ENCODE results near the gene MAGEA8.

DNA sequence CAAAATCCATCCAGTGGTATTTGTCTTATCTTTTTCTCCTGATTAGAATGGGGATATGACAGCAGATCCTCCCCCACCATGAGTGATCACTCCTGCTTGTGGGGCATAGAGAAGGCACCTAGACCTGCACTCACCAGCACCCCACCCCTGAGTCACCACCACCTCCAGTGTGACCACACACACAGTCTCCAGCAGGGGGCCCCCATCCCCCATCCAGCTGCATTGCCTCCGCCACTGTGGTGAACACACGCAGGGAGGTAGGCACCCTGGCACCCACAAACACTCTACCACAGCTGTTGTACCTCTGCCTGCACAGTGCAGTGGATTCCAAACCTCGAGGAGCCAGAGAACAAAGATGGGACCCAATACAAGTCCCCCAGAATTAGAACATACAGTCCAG is 9.0 kb upstream of the MAGEA8 start:
- TF ChIP-seq RAD21 (IDR thresholded peaks at IDR 0.05) (peak; percentile 25 to 60), SP1 (IDR thresholded peaks at IDR 0.05) (no peak)
- TF ChIP-seq, protein P1, sequence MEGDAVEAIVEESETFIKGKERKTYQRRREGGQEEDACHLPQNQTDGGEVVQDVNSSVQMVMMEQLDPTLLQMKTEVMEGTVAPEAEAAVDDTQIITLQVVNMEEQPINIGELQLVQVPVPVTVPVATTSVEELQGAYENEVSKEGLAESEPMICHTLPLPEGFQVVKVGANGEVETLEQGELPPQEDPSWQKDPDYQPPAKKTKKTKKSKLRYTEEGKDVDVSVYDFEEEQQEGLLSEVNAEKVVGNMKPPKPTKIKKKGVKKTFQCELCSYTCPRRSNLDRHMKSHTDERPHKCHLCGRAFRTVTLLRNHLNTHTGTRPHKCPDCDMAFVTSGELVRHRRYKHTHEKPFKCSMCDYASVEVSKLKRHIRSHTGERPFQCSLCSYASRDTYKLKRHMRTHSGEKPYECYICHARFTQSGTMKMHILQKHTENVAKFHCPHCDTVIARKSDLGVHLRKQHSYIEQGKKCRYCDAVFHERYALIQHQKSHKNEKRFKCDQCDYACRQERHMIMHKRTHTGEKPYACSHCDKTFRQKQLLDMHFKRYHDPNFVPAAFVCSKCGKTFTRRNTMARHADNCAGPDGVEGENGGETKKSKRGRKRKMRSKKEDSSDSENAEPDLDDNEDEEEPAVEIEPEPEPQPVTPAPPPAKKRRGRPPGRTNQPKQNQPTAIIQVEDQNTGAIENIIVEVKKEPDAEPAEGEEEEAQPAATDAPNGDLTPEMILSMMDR (IDR thresholded peaks at IDR 0.05; ENCODE audit: low read depth, low read length, missing input control): peak; percentile 16

Measured in liver (tissue), 3 donors.